Measurements from ENCODE around the gene FNDC5. TPM values are rescaled to one million over a fixed set of nuclear protein-coding genes. Genes with fewer than 3 reads are reported as not detected.

The FNDC5 gene
- total RNA-seq, 1 donor from 2014 or later, result 105 TPM

GRCh38 chr1:32881871-32882850 is 11.4 kb upstream of the FNDC5 start:
- Histone ChIP-seq H3K4me3 (peak overlapping the region; percentile 33), H3K9me3 (replicated peaks) (no peaks in the 10 kb centered on the region), H3K36me3 (no peaks in the 10 kb centered on the region), H3K27ac (replicated peaks) (peak overlapping the region; percentile 78), H3K27me3 (ENCODE audit: low read depth) (peaks cover 37% of the 10 kb centered on the region), H3K4me1 (peaks cover 53% of the 10 kb centered on the region)
- TF ChIP-seq CTCF (IDR thresholded peaks at IDR 0.05; ENCODE audit: borderline replicate concordance), result no peak
- peak; percentile 69 for DNase-seq
- intact Hi-C loops (cut with micrococcal nuclease), result no loop called here

- TF ChIP-seq CTCF (IDR thresholded peaks at IDR 0.05; ENCODE audit: borderline replicate concordance), result no peak
- Histone ChIP-seq H3K4me3 (no peak overlapping the region), H3K27me3 (ENCODE audit: low read depth) (peaks cover 35% of the 10 kb centered on the region), H3K4me1 (peaks cover 56% of the 10 kb centered on the region), H3K36me3 (no peaks in the 10 kb centered on the region), H3K9me3 (replicated peaks) (no peaks in the 10 kb centered on the region), H3K27ac (replicated peaks) (peak overlapping the region; percentile 78)
- no peak for DNase-seq
- intact Hi-C loops (cut with micrococcal nuclease), result no loop called here
These were observed 10.6 kb upstream of the FNDC5 start for GRCh38 chr1:32881291-32881690.

GRCh38 chr1:32878637-32879041 is 7.9 kb upstream of the FNDC5 start:
- no peak overlapping the region for H3K4me3 ChIP-seq
- no peaks in the 10 kb centered on the region for H3K9me3 ChIP-seq (replicated peaks)
- H3K36me3 ChIP-seq, result no peaks in the 10 kb centered on the region
- no peak for TF ChIP-seq CTCF (IDR thresholded peaks at IDR 0.05; ENCODE audit: borderline replicate concordance)
- H3K27me3 ChIP-seq (ENCODE audit: low read depth), result peaks cover 8% of the 10 kb centered on the region
- H3K4me1 ChIP-seq, result peaks cover 51% of the 10 kb centered on the region
- intact Hi-C loops (cut with micrococcal nuclease), result no loop called here
- H3K27ac ChIP-seq (replicated peaks), result no peak overlapping the region
- no peak for DNase-seq

GRCh38 chr1:32878183-32878582 is 7.5 kb upstream of the FNDC5 start:
- H3K36me3 ChIP-seq, result no peaks in the 10 kb centered on the region
- H3K27ac ChIP-seq (replicated peaks), result peak overlapping the region; percentile 54
- no peak for TF ChIP-seq CTCF (IDR thresholded peaks at IDR 0.05; ENCODE audit: borderline replicate concordance)
- H3K4me3 ChIP-seq, result no peak overlapping the region
- H3K27me3 ChIP-seq (ENCODE audit: low read depth), result peaks cover 6% of the 10 kb centered on the region
- no peaks in the 10 kb centered on the region for H3K9me3 ChIP-seq (replicated peaks)
- intact Hi-C loops (cut with micrococcal nuclease), result no loop called here
- no peak for DNase-seq
- H3K4me1 ChIP-seq, result peaks cover 51% of the 10 kb centered on the region

- intact Hi-C loops (cut with micrococcal nuclease), result no loop called here
- peak overlapping the region; percentile 54 for H3K27ac ChIP-seq (replicated peaks)
- peaks cover 6% of the 10 kb centered on the region for H3K27me3 ChIP-seq (ENCODE audit: low read depth)
- H3K36me3 ChIP-seq, result no peaks in the 10 kb centered on the region
- DNase-seq, result peak; percentile 72
- no peak for TF ChIP-seq CTCF (IDR thresholded peaks at IDR 0.05; ENCODE audit: borderline replicate concordance)
- H3K4me3 ChIP-seq, result no peak overlapping the region
- peaks cover 54% of the 10 kb centered on the region for H3K4me1 ChIP-seq
- H3K9me3 ChIP-seq (replicated peaks), result no peaks in the 10 kb centered on the region
These were observed 6.7 kb upstream of the FNDC5 start for GRCh38 chr1:32877211-32878110.

All from left ventricle myocardium inferior (tissue), 1 donor.